Measurements from ENCODE around the gene ZC3HAV1. TPM values are rescaled to one million over a fixed set of nuclear protein-coding genes. Genes with fewer than 3 reads are reported as not detected.
A peak's percentile ranks its signal among the peaks of the same experiment; 100 is the strongest.

Gene ZC3HAV1
- total and polyA plus RNA-seq, 2 of the 13 experiments (the other 11 are each of a cell fraction or from before 2014, with no cell fraction given): 12.7 to 23.7 TPM

DNA sequence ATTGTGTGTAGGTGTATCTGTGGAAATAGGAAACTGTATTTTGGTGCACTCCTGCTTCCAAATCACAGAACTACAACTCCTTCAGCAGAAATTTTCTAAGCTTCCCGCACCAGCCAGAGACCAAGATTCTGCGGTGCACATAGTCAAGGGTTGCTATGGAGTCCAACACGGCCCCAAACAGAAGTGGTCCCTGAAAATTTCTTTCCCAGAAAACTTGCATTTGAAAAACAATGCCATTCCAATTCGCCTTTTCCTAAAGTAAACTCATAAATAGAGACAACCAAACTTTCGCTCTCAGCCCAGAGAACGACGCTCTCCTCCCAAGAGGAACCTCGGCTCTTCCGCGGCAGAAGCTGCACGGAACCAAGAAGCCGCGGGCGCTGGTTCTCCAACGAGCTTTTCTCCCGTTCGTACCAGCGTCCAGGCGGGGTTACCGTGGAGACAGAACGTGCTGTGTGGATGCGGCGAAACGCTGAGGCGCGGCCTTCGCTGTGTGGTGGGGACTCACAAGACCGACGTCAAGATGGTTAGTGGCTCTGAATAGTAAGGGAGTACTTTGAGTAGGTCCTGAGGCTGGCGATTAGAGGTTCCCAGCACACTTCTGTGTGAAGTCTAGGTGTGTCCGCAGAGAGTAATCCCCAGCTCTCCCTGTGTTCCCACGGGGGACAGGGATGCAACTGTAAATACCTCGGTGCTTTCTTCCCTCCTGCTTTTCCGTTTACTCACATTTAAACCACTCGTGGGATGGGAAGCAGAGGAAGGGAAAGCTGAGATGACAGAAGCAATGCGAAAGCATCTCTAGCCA lies 24.0 kb upstream of the ZC3HAV1 start (continued):
- TF ChIP-seq BCL6 (CRISPR knock-in tag; IDR thresholded peaks at IDR 0.05) (peak; percentile 67), HDAC1 (CRISPR knock-in tag; IDR thresholded peaks at IDR 0.05) (peak; percentile 98), RELA (CRISPR knock-in tag; IDR thresholded peaks at IDR 0.05) (0 out of 2 replicates have a peak, but pooled peaks have one; percentile 70), RCOR2 (CRISPR knock-in tag; IDR thresholded peaks at IDR 0.05) (peak; percentile 37; the same call in 1 of the 2 replicates), ZNF781 (CRISPR knock-in tag; IDR thresholded peaks at IDR 0.05; ENCODE audit: borderline replicate concordance, not compliant biosample characterization) (no peak), ZSCAN9 (CRISPR knock-in tag; IDR thresholded peaks at IDR 0.05; ENCODE audit: borderline replicate concordance) (0 out of 2 replicates have a peak, but pooled peaks have one; percentile 64), KMT2A (CRISPR knock-in tag; IDR thresholded peaks at IDR 0.05) (peak; percentile 98), FOXK1 (CRISPR knock-in tag; IDR thresholded peaks at IDR 0.05; ENCODE audit: borderline replicate concordance, low read depth) (peak; percentile 87), POLR2AphosphoS5 (IDR thresholded peaks at IDR 0.05; ENCODE audit: low read depth, low read length) (peak; percentile 65), ISL2 (CRISPR knock-in tag; IDR thresholded peaks at IDR 0.05) (peak; percentile 53; the same call in 1 of the 2 replicates), ARNTL (CRISPR knock-in tag; IDR thresholded peaks at IDR 0.05) (peak; percentile 63; the same call in 1 of the 2 replicates), CREB1 (IDR thresholded peaks at IDR 0.05) (peak; percentile 34; the same call in 1 of the 2 replicates), CREB1 (CRISPR knock-in tag; IDR thresholded peaks at IDR 0.05) (peak; percentile 57; the same call in 1 of the 2 replicates)
- TF ChIP-seq, protein P1, sequence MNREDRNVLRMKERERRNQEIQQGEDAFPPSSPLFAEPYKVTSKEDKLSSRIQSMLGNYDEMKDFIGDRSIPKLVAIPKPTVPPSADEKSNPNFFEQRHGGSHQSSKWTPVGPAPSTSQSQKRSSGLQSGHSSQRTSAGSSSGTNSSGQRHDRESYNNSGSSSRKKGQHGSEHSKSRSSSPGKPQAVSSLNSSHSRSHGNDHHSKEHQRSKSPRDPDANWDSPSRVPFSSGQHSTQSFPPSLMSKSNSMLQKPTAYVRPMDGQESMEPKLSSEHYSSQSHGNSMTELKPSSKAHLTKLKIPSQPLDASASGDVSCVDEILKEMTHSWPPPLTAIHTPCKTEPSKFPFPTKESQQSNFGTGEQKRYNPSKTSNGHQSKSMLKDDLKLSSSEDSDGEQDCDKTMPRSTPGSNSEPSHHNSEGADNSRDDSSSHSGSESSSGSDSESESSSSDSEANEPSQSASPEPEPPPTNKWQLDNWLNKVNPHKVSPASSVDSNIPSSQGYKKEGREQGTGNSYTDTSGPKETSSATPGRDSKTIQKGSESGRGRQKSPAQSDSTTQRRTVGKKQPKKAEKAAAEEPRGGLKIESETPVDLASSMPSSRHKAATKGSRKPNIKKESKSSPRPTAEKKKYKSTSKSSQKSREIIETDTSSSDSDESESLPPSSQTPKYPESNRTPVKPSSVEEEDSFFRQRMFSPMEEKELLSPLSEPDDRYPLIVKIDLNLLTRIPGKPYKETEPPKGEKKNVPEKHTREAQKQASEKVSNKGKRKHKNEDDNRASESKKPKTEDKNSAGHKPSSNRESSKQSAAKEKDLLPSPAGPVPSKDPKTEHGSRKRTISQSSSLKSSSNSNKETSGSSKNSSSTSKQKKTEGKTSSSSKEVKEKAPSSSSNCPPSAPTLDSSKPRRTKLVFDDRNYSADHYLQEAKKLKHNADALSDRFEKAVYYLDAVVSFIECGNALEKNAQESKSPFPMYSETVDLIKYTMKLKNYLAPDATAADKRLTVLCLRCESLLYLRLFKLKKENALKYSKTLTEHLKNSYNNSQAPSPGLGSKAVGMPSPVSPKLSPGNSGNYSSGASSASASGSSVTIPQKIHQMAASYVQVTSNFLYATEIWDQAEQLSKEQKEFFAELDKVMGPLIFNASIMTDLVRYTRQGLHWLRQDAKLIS (CRISPR knock-in tag; IDR thresholded peaks at IDR 0.05): no peak
- TF ChIP-seq, protein P2, sequence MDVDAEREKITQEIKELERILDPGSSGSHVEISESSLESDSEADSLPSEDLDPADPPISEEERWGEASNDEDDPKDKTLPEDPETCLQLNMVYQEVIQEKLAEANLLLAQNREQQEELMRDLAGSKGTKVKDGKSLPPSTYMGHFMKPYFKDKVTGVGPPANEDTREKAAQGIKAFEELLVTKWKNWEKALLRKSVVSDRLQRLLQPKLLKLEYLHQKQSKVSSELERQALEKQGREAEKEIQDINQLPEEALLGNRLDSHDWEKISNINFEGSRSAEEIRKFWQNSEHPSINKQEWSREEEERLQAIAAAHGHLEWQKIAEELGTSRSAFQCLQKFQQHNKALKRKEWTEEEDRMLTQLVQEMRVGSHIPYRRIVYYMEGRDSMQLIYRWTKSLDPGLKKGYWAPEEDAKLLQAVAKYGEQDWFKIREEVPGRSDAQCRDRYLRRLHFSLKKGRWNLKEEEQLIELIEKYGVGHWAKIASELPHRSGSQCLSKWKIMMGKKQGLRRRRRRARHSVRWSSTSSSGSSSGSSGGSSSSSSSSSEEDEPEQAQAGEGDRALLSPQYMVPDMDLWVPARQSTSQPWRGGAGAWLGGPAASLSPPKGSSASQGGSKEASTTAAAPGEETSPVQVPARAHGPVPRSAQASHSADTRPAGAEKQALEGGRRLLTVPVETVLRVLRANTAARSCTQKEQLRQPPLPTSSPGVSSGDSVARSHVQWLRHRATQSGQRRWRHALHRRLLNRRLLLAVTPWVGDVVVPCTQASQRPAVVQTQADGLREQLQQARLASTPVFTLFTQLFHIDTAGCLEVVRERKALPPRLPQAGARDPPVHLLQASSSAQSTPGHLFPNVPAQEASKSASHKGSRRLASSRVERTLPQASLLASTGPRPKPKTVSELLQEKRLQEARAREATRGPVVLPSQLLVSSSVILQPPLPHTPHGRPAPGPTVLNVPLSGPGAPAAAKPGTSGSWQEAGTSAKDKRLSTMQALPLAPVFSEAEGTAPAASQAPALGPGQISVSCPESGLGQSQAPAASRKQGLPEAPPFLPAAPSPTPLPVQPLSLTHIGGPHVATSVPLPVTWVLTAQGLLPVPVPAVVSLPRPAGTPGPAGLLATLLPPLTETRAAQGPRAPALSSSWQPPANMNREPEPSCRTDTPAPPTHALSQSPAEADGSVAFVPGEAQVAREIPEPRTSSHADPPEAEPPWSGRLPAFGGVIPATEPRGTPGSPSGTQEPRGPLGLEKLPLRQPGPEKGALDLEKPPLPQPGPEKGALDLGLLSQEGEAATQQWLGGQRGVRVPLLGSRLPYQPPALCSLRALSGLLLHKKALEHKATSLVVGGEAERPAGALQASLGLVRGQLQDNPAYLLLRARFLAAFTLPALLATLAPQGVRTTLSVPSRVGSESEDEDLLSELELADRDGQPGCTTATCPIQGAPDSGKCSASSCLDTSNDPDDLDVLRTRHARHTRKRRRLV (CRISPR knock-in tag; IDR thresholded peaks at IDR 0.05): no peak
- TF ChIP-seq, protein P3, sequence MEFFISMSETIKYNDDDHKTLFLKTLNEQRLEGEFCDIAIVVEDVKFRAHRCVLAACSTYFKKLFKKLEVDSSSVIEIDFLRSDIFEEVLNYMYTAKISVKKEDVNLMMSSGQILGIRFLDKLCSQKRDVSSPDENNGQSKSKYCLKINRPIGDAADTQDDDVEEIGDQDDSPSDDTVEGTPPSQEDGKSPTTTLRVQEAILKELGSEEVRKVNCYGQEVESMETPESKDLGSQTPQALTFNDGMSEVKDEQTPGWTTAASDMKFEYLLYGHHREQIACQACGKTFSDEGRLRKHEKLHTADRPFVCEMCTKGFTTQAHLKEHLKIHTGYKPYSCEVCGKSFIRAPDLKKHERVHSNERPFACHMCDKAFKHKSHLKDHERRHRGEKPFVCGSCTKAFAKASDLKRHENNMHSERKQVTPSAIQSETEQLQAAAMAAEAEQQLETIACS (CRISPR knock-in tag; IDR thresholded peaks at IDR 0.05): no peak; the same call in 1 of the 2 replicates
- TF ChIP-seq, protein P4, sequence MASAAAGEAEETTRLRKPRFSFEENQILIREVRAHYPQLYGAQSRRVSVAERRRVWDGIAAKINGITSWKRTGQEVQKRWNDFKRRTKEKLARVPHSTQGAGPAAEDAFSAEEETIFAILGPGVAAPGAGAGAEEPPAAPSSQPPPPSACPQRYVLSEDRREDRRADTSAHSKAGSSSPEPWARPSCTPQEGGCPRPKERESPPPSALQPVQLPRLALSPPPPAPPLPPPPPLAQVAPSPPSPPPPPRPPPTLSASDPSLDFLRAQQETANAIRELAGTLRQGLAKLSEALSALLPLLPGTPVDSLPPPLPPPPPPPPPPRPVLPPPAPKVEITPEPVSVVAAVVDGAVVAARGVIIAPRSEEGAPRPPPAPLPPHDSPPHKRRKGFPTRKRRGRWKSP (CRISPR knock-in tag; IDR thresholded peaks at IDR 0.05): peak; percentile 91; the same call in 1 of the 2 replicates
